Neural cell (in vitro differentiated cells): ENCODE data around the gene POLH.

Experiments used
- EP300 ChIP-seq: fragments of 450-650 bp; conservative IDR thresholded peaks from 2 replicates; pipeline ENCODE4 v1.6.1; 2014; ENCODE audit warnings: antibody characterized with exemption, mild to moderate bottlenecking, moderate library complexity; ENCODE audit not compliant: poor library complexity, severe bottlenecking
- EZH2 ChIP-seq: fragments of 200-600, 300-800 bp; shearing (Covaris generic), sonication (generic); IDR thresholded peaks from 2 replicates; pipeline ENCODE4 v1.6.1; 2014; ENCODE audit warnings: antibody characterized with exemption, low read length, borderline replicate concordance, mild to moderate bottlenecking; ENCODE audit not compliant: insufficient read depth, poor library complexity, severe bottlenecking
- MXI1 ChIP-seq: fragments of 450-650 bp; conservative IDR thresholded peaks from 2 replicates; pipeline ENCODE4 v1.6.1; 2014; ENCODE audit warnings: antibody characterized with exemption, mild to moderate bottlenecking; ENCODE audit not compliant: poor library complexity, severe bottlenecking
- POLR2AphosphoS5 ChIP-seq: IDR thresholded peaks from 2 replicates; pipeline ENCODE4 v1.6.1; 2012
- TAF1 ChIP-seq: IDR thresholded peaks from 2 replicates; pipeline ENCODE4 v1.6.1; 2012; ENCODE audit warnings: low read depth
- TF ChIP-seq, protein P1 (sequence below): fragments of 450-650 bp; IDR thresholded peaks from 2 replicates; pipeline ENCODE4 v1.5.1; 2014; ENCODE audit warnings: antibody characterized with exemption, mild to moderate bottlenecking, moderate library complexity; ENCODE audit not compliant: poor library complexity, severe bottlenecking

DNA sequence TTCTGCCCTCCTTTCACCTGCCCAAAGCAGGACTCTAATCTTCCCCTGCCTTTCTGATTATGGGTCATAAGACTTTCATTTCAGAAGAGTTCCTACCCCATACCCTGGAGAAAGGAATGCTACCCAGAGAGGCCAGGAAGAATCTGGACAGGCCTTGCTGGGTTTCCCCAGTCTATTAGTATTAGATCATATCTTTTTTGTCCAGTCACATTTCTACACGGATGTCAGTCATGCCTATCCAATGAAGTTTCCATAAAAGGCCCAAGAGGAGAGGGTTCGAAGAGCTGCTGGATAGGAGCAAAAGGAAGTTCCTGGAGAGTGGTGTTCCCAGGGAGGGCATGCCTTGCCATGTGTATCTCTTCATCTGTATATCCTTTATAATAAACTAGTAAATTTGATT, 3.2 kb downstream of the POLH start:
- TF ChIP-seq EZH2 (no peak), TAF1 (no peak), MXI1 (no peak), EP300 (no peak), POLR2AphosphoS5 (no peak)
- TF ChIP-seq, protein P1, sequence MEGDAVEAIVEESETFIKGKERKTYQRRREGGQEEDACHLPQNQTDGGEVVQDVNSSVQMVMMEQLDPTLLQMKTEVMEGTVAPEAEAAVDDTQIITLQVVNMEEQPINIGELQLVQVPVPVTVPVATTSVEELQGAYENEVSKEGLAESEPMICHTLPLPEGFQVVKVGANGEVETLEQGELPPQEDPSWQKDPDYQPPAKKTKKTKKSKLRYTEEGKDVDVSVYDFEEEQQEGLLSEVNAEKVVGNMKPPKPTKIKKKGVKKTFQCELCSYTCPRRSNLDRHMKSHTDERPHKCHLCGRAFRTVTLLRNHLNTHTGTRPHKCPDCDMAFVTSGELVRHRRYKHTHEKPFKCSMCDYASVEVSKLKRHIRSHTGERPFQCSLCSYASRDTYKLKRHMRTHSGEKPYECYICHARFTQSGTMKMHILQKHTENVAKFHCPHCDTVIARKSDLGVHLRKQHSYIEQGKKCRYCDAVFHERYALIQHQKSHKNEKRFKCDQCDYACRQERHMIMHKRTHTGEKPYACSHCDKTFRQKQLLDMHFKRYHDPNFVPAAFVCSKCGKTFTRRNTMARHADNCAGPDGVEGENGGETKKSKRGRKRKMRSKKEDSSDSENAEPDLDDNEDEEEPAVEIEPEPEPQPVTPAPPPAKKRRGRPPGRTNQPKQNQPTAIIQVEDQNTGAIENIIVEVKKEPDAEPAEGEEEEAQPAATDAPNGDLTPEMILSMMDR = no peak
